Vagina (tissue), 2 donors: ENCODE results near the gene RAB6D. TPM values are rescaled to one million over a fixed set of nuclear protein-coding genes. Genes with fewer than 3 reads are reported as not detected.
"Not testable (repeated sequence)": the region's sequence is repeated elsewhere in the genome, so short reads cannot be mapped to it uniquely, and the experiment has no call there.

Source experiments
- DNase-seq, 2 donors: peaks; one replicate each; pipeline ENCODE4 v3.0.0-alpha.2; 2017; ENCODE audit errors: extremely low spot score in 2 of 2
- H3K27ac ChIP-seq: fragments of 200-600 bp; sonication (generic); one replicate; pipeline ENCODE4 v1.5.1; 2019
- H3K27me3 ChIP-seq: fragments of 200-600 bp; sonication (generic); one replicate; pipeline ENCODE4 v1.5.1; 2019
- H3K36me3 ChIP-seq, 2 donors: fragments of 200-600 bp; sonication (generic); one replicate each; pipeline ENCODE4 v1.5.1; 2017 to 2019
- H3K4me1 ChIP-seq: fragments of 200-600 bp; sonication (generic); one replicate; pipeline ENCODE4 v1.5.1; 2019
- H3K4me3 ChIP-seq, 2 donors: fragments of 200-600 bp; sonication (generic); 1 replicate in 1 of 2; 2 replicates in 1 of 2; pipeline ENCODE4 v1.5.1; 2016 to 2019
- H3K9me3 ChIP-seq: fragments of 200-600 bp; sonication (generic); one replicate; pipeline ENCODE4 v1.5.1; 2019
- CTCF ChIP-seq, 3 experiments: fragments of 450-650 bp in 2 of 3; fragments of 200-600 bp in 1 of 3; sonication (generic) in 1 of 3; IDR thresholded peaks; one replicate each; pipeline ENCODE4 v1.5.1; 2017 to 2019; ENCODE audit warnings: antibody characterized with exemption in 3 of 3, mild to moderate bottlenecking in 2 of 3, moderate library complexity in 2 of 3
- POLR2A ChIP-seq, 2 donors: fragments of 450-650 bp; IDR thresholded peaks; one replicate each; pipeline ENCODE4 v1.6.1; 2017; ENCODE audit warnings: antibody characterized with exemption in 2 of 2, mild to moderate bottlenecking in 2 of 2, moderate library complexity in 2 of 2
- POLR2AphosphoS5 ChIP-seq, 2 donors: sonication (generic); formaldehyde crosslinking; IDR thresholded peaks; one replicate each; pipeline ENCODE4 v1.9.0; 2017; ENCODE audit warnings: antibody characterized with exemption in 2 of 2, mild to moderate bottlenecking in 2 of 2, low read depth in 1 of 2; ENCODE audit not compliant: insufficient read depth in 1 of 2
- intact Hi-C: fragments of 100-400 bp; cut with DNase I; formaldehyde crosslinking; loops from one replicate; pipeline ENCODE4 v1.15.1; 2023
- total RNA-seq: library from RNA; depleted of rRNA; stranded (reverse); fragments of >200 nt; gene quantifications from one replicate; pipeline ENCODE4 v1.2.3, GENCODE V29; 2016

RAB6D gene
- total RNA-seq, 1 donor from 2014 or later, result not detected

DNA sequence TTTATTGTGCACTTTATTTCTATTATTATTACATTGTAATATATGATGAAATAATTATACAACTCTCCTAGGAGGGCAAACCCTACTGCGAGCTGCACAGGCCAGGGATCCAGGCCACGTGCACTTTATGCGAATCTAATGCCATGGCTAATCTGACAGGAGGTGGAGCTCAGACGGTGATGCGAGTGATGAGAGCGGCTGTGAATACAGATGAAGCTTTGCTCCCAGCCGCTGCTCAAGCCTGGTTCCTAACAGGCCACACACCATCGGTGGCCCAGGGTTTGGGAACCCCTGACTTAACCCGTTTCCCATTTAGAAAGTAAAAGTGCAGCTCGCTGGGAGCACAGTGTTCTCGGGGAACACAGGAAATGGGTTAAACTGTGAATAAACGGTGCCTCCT is 40.8 kb upstream of the RAB6D start:
- TF ChIP-seq POLR2AphosphoS5 (IDR thresholded peaks at IDR 0.05; ENCODE audit: insufficient read depth in 1 of 2, low read depth in 1 of 2) (no peak), POLR2A (IDR thresholded peaks at IDR 0.05) (no peak), CTCF (IDR thresholded peaks at IDR 0.05) (no peak)
- H3K9me3 ChIP-seq, result no peaks in the 10 kb centered on the region
- no peak overlapping the region for H3K4me3 ChIP-seq
- H3K4me1 ChIP-seq, result no peaks in the 10 kb centered on the region
- no peak for DNase-seq
- H3K27me3 ChIP-seq, result no peaks in the 10 kb centered on the region
- intact Hi-C loops, result no loop called here
- no peak overlapping the region for H3K27ac ChIP-seq
- no peaks in the 10 kb centered on the region for H3K36me3 ChIP-seq

GRCh38 chr2:131402320-131403039 is 38.5 kb upstream of the RAB6D start:
- no peaks in the 10 kb centered on the region for H3K9me3 ChIP-seq
- intact Hi-C loops, result no loop called here

GRCh38 chr2:131400849-131401248 is 36.9 kb upstream of the RAB6D start:
- DNase-seq, result no peak
- H3K4me3 ChIP-seq, result no peak overlapping the region
- no peaks in the 10 kb centered on the region for H3K36me3 ChIP-seq
- TF ChIP-seq CTCF (IDR thresholded peaks at IDR 0.05), result no peak
- no peak for TF ChIP-seq POLR2A (IDR thresholded peaks at IDR 0.05)
- no peak for TF ChIP-seq POLR2AphosphoS5 (IDR thresholded peaks at IDR 0.05; ENCODE audit: insufficient read depth in 1 of 2, low read depth in 1 of 2)
- H3K4me1 ChIP-seq, result no peaks in the 10 kb centered on the region
- H3K9me3 ChIP-seq, result no peaks in the 10 kb centered on the region
- intact Hi-C loops, result no loop called here
- H3K27me3 ChIP-seq, result no peaks in the 10 kb centered on the region
- H3K27ac ChIP-seq, result no peak overlapping the region

More at GRCh38 chr2:131402320-131403039, 38.5 kb upstream of the RAB6D start:
- Histone ChIP-seq H3K4me3 (no peak overlapping the region), H3K4me1 (no peaks in the 10 kb centered on the region), H3K27ac (no peak overlapping the region), H3K36me3 (no peaks in the 10 kb centered on the region), H3K27me3 (no peaks in the 10 kb centered on the region)
- DNase-seq, result no peak
- TF ChIP-seq CTCF (IDR thresholded peaks at IDR 0.05) (no peak), POLR2AphosphoS5 (IDR thresholded peaks at IDR 0.05; ENCODE audit: insufficient read depth in 1 of 2, low read depth in 1 of 2) (no peak), POLR2A (IDR thresholded peaks at IDR 0.05) (no peak)

DNA sequence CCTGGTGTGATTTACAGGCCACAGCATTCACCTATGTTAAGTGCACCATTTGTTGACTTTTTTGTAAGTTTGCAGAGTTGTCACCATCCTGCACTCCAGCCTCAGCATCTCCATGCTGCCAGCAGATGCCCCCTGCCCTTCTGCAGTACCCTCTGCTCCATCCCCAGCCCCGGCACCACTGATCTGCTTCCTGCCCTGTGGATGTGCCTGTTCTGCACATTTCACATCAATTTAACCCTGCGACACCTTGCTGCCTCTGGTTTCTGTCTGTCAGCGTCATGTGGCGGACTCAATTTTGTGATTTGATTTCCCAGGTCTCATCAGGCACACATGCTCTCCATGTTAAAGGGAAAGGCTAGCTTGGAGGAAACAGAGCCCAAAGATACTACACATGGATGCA is 36.5 kb upstream of the RAB6D start:
- DNase-seq, H3K9me3 ChIP-seq, H3K27ac ChIP-seq, H3K4me1 ChIP-seq, intact Hi-C loops, H3K36me3 ChIP-seq, H3K4me3 ChIP-seq, H3K27me3 ChIP-seq: not testable (repeated sequence)

DNA sequence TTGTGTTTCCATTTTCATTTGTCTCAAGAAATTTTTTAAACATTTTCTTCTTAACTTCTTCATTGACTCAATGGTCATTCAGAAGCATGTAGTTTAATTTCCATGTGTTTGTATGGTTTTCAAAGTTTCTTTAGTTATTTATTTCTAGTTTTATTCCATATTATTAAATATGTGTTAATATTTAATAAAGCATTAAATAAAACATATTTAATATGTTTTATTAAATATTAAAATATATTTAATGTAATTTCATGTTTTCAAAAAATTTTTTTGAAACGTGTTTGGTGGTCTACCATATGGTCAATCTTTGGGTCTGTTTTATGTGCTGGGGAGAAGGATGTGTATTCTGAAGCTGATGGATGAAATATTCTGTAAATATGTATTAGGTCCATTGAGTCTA is 32.2 kb upstream of the RAB6D start:
- DNase-seq, H3K9me3 ChIP-seq, H3K27me3 ChIP-seq, H3K4me1 ChIP-seq, intact Hi-C loops, H3K27ac ChIP-seq, H3K4me3 ChIP-seq, H3K36me3 ChIP-seq: not testable (repeated sequence)

GRCh38 chr2:131395024-131395645 is 31.2 kb upstream of the RAB6D start:
- peak overlapping the region in 1 of 2 donors; percentile 30 for H3K4me3 ChIP-seq
- intact Hi-C loops, H3K27ac ChIP-seq, H3K9me3 ChIP-seq, DNase-seq, H3K4me1 ChIP-seq, H3K27me3 ChIP-seq, H3K36me3 ChIP-seq: not testable (repeated sequence)
